HK-2 (cell line): Measurements from ENCODE around the gene SSU72.
"Not testable (repeated sequence)": the region's sequence is repeated elsewhere in the genome, so short reads cannot be mapped to it uniquely, and the experiment has no call there.

Experiments used
- DNase-seq: peaks from one replicate; pipeline ENCODE4 v3.0.0-alpha.2; 2018; ENCODE audit not compliant: unreplicated experiment

Gene SSU72

DNA sequence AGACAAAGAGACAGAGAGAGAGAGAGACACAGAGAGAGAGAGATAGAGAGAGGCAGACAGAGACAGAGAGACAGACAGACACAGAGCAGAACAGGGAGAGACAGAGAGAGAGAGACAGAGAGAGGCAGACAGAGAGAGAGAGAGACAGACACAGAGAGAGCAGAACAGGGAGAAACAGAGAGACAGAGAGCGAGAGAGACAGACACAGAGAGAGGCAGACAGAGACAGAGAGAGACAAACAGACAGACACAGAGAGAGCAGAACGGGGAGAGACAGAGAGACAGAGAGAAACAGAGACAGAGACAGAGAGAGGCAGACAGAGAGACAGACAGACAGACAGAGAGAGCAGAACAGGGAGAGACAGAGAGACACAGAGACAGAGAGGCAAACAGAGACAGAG, 20.7 kb upstream of the SSU72 start:
- not testable (repeated sequence) for DNase-seq

DNA sequence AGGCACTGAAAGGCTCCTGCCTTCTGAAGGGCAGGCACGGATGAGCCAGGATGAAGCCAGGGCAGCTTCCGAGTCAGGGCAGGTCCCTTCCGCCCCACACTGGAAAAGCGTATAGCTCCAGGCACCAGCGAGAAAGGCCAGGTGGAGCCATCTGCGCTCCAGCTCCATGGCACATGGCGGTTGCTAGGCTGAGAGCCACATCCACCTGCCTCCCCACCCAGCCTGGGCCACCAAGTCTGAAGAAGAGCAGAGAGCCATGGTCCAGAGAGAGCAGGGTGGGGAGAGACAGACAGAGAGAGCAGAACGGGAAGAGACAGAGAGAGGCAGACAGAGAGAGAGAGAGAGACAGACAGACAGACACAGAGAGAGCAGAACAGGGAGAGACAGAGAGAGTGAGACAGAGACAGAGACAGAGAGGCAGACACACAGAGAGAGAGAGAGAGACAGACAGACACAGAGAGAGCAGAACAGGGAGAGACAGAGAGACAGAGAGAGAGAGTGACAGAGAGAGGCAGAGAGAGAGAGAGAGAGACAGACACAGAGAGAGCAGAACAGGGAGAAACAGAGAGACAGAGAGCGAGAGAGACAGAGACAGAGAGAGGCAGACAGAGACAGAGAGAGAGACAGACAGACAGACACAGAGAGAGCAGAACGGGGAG, 20.1 kb upstream of the SSU72 start:
- DNase-seq = no peak

DNA sequence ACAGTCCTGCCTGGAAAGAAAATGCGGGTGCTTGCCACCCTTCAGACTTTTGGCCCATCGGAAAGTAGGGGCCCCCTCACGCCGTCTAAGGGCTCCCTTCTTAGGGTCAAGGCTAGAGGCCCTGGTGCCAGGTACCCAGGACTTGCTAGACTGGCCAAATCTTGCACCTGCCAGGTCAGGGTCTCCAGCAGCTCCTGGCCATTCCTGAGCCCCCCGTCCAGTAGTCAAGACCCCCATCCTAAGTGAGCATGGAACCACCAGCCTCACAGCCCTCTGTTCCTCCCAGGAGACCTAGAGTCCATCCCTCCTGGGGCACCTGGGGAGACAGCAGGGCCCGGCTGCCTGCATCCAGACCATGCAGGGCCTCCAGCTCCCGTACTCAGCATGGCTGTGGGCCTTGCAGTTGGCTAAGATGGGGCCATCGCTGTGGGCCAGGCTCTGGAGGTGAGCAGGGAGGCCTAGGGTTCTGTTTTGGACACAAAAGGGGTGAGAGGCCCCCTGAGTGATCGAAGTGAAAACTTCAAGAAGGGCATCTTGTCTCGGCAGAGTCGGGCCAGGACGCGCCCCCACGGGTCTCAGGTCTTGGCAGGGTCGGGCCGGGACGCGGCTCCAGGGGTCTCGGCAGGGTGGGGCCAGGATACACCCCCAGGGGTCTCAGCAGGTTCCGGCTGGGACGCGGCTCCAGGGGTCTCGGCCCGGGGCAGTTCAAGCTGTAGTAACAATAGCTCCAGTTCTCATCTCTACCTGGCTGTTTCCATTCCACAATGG, 19.4 kb upstream of the SSU72 start:
- no peak for DNase-seq

DNA sequence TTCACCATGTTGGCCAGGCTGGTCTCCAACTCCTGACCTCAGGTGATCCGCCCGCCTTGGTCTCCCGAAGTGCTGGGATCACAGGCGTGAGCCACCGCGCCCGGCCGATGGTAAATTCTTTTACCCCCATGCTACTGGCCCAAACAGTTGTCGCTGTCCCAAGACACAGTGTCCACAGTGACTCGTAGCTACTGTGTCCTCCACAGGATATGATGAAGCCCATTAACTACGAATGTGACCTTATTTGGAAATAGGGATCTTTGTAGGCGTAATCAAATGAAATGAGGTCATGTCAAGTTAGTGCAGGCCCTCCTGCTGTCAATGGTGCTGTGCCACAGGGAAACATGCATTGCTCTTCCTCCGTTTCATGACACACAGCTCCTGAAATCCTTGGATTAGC, 16.8 kb upstream of the SSU72 start:
- no peak for DNase-seq

DNA sequence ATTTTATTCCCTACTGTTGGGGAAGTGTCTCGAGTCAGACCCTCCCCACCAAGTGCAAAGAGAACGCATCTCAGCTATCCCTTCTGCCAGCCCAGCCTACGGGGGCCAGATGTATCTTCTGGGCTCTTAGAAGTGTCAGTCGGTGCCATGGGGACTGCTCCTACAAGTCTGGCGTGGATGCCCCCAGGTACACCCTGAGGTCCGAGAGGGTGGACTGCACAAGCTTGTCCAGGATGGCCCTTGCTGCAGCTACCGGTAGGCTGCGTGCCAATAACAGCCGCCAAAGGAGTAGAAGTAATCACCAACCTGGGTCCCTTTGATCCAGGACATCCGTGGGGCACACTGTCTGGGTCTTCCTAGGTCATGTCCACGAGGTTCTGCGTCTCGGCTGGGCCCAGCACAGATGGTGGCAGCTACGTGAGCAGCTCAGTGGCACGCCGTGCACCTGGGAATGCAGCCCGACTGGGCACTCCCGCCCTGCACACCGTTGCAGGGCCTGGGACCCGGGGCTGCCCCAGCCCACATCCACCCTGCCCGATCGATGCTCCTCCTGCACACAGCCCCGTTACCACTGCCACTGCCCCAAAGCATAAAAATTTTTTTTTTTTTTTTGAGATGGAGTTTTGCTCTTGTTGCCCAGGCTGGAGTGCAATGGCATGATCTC, 8.8 kb upstream of the SSU72 start:
- no peak for DNase-seq

DNA sequence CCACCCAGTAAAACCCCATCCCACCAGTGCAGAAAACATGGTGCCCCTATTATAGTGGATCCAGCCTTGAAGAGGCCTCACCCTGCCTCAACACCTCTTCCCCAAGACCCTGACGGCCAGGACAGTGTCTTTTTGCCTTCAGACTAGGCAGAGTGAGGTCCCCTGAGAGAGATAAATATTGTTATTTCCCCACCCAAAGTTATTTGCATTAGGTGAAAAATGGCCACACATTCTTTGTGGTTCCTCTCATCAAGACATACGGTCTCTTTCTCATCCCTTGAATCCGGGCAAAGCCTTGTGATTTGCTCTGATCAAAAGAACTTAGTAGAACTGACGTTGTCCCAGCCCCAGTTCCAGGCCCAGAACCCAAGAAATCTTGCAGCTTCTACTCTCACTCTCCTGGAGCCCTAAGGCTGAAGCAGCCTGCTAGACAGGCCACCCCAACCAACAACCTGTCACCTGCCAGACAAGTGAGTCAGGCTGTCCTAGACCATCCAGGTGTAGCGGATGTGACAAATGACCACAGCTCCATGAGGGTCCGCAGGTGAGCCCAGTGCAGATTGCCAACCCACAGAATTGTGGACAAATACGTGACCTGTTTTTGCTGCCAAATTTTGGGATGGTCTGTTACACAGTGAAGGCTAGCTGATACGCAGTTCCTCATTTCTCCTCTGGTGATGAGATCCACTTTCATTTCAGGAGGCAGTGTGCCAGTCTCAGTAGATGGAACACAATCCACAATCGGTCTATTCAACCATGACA, 8.1 kb upstream of the SSU72 start:
- no peak for DNase-seq

DNA sequence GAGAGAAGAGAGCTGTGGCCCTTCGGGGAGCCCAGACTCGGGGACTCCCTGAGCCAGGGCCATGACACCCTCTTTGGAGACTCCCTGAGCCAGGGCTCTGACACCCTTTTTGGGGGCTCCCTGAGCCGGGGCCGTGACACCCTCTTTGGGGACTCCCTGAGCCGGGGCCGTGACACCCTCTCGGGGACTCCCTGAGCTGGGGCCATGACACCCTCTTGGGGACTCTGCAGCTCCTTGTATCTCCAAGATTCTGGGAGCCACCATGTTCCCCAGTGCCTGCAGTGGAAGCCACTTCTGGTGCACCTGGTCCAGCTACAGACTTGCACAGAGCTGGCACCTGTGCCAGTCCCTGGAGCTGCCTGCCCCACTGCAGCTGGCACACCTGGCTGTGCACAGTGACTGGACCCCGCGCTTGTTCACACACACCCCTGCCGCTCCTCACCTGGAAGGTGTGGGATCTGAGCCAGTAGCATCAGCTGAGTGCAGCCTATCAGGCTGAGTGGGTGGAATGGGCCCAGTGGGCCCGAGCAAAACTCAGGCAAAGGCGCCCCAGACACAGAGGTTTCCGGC, 3.8 kb upstream of the SSU72 start:
- DNase-seq = no peak

DNA sequence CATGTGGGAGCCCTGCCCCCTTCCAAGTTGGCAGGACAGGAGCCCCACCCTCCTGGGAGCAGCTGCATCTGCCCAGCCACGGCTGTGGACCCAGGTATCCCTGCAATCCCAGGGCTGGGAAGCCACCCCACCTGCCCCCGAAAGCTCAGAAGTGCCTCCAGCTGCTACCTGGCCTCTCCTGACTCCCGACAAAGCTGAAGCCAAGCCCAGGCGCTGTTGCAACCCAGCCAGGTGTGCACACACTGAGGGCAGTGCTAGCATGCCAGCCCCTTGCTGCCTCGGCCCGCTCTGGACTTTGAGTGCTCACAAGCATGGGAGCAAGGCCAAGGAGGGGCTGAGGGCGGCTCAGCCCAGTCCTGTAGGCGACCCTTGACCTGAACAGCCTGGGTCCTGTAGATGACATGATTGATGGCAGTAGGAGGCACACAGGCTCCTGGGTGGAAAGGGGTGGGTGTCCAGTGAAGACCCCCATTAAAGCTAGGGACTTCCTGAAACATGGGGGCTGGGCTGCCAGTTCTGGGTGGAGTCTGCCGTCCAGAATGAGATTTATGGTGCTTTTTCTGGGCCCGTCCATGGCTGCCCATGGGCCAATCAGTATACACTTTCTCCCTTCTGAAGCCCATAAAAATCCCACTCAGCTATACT, 2.8 kb upstream of the SSU72 start:
- no peak for DNase-seq

DNA sequence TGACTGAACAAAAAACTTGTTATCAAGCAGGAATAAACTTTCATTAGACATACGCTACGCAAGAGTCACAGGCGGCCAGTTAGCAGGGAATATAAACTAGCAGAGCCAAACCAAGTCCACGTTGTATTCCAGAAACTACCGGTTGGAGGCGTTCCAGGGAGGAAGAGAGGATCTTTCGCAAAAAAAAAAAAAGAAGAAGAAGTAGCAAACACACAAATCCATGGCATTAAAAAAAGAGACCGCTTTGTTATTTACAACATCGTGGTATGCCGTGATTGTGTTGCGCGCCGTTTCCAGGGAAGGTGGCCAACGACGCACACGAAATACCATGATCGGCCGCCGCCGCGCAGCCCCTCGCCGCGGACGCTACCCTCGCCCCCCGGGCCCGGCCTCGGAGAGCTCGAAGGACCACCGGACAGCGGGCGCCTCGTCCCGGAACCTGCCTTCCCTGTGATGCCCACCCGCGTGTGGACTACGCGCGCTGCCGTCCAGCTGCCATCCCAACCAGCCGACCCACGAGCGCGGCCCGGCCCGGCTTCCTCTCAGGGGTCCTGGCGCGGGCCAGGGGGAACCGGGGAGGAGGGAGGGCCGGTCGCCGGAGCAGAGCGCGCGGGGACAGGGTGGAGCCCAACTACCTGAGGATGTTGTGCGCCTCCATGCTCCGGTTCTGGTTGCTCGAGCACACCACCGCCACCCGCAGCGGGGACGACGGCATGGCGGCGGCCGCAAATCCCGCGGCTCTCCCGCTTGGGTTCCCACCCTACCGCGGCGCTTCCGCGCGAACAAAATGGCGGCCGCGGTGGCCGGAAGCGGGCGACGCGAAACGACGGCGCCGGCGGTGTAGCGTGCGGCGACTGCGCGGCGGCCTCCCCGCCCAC, 581 bp downstream of the SSU72 start:
- peak; percentile 70 for DNase-seq

DNA sequence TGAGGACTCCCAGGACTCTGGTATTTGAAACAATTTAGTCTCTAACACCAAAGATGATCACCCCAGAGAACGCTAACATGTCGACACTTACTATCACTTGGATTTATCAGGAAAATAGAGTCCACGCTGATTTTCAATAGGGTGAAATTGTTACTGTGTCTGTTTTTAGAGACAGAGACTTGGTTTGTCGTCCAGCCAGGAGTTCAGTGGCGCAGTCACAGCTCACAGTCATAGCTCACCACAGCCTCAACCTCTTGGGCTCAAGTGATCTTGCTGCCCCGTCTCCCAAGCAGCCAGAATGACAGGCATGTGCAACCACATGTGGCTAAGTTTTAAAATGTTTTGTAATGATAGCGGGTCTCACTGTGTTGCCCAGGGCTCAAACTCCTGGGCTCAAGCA, 5.3 kb downstream of the SSU72 start:
- DNase-seq = no peak

DNA sequence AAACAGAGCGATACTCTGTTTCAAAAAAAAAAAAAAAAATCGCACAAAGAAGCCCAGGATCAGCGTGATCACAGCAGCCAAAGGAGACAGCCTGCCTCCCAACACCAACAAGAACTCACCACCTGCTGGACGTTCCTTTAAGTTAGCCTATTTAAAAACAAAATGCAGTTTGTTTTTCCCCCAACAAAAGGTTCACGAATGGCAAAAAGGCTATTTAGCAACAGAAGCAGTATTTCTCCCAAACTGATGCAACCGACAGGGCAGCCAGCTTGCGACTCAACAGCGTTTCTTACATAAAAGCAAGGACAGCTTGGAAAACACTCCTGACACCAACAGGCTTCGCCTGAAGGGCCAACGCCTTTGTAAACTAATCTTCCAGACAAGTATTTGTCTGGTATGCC, 6.8 kb downstream of the SSU72 start:
- no peak for DNase-seq

DNA sequence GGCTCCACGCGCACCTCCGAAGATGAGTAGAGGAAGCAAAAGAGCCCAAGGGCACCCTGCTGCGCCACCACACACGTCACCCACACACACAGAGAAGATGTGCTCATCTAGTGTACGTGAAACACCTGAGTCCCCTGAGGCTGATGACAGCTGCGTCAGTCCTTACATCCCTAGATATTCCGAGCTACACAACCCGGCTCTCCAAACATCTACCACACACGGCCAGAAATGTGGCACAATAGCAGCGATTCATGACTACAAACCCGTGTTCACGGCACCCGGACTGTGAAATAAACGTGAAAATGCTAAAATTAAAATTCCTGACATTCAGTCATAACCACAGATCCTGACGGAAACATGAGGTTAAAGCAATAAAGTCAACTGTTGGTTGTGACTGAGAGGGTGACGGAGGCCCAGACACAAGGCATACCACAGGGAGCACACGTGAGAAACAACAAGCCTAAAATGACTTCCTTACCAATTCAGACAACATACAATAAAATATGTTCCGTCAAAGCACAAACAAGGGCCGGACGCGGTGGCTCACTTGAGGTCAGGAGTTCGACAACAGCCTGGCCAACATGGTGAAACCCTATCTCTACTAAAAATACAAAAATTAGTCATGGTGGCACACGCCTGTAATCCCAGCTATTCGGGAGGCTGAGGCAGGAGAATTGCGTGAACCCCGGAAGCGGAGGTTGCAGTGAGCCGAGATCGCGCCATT, 7.3 kb downstream of the SSU72 start:
- no peak for DNase-seq

DNA sequence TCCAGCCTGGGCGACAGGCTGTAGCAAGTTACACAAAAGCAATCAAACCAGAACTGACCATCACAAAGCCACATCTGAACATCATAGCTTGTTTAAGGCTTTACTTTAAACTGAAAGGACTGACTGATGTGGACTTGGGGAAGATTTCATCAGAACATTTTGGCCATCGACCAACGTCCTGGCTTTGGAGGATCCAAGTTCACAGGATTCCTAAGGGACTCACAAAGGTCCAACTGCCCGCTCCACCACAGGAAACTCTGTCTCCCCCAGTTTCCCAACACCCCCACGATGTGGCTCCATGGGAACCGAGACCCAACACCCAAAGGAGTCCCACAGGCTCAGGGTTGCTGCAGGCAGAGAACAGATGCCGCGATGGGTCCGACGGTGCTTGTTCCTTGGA, 9.3 kb downstream of the SSU72 start:
- DNase-seq = no peak

DNA sequence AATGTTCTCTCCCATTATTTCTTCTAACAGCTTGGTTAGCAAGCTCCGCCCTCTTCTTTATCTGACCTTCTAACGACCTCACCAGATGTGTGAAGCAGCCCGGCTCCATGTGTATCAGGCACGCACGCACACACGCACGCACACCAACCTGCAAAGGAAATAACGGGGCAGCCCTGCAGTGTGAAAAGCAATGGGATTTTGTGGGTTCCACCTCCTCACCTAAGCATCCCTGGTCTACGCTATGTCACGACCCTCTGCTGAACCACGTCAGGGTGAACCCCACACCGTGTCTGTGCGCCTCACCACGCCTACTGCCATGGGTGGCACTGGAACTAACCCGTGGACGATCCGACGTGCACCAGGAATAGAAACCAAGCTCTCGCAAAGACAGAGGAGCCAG, 10.4 kb downstream of the SSU72 start:
- DNase-seq = no peak

DNA sequence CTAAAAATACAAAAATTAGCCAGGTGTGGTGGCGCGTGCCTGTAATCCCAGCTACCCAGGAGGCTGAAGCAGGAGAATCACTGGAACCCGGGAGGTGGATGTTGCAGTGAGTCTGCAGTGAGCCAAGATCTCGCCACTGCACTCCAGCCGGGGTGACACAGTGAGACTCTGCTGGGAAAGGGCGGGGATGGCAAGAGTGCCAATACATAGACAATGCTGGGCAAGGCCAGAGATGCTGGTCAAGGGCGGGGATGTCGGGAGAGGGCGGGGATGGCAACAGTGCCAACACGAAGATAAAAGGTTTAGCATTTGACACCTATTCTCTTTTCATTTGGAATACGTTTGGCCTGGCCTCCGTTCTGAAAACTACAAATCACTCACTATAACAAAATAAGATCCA, 11.0 kb downstream of the SSU72 start:
- no peak for DNase-seq

DNA sequence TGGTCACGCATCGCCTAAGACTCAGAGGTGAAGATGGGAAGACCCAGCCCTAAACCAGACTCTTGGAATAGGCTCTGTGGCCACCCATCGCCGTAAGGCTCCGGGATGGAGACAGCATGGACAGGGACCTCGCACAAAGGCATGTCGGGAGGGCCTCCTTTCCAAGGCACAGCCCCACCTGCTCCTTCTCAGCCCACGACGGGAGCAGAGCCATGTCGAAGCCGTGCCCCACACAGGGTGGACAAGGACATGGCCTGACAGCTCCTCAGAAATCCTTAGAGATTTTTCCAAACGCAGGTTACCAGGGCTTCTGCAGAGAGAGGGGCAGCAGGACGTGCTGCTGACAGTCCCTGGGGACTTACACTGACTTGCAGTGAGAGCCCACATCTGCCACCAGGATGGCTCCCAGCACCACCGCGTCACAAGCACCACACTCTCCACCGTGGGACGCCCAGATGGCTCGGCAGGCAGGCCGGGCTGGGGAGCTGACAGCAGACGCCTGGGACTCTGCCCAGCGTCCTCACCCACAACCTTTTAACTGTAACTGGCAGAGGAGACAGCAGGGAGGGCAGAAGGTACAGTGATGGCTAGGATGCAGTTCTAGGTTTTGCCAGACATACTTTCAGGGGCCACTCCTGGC, 12.0 kb downstream of the SSU72 start:
- DNase-seq = no peak

DNA sequence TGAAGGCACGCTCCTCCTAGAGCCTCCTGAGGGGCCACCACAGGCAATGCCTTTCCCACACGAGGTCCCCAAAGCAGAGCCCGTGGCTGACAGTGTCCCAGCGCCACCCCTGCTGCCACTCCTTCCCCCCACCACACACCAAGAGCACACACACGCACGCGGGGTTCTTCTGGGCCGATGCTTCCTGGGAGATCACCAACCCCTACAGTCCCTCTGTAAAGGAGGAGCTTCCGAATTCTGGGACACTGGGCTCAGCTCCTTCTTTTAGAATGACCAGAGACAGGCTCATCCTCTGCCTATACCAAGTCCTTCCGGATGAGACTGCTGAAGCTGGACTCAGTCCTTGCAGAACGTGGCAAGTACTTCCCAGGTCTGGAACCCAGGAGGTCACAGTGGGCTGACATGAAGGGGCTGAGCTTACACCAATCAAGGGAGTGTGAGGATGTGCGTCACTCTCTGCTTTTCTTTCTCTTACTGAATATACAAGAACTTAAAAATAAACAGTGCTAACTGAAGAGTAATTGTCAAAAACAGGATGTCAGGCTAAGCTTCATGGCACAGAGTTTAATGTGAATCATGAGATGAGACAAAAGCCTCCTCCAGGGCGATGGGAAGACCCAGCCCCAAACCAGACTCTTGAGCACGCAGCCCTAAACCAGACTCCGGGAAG, 12.7 kb downstream of the SSU72 start:
- no peak for DNase-seq

DNA sequence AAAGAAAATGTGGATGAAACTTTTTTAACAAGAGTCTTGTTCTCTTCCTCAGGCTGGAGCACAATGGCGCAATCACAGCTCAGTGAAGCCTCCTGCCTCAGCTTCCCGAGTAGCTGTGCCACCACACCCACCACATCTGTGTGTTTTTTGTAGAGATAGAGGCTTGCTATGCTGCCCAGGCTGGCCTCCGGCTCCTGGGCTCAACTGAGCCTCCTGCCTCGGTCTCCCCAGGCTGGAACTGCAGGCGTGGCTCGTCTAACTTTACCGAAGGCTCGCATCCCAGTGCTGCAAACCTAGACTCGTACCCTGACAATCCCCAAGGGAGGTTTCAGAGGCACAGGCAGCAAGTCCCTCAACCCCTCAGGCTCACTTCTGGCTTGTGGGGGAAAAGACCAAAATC, 14.5 kb downstream of the SSU72 start:
- no peak for DNase-seq

DNA sequence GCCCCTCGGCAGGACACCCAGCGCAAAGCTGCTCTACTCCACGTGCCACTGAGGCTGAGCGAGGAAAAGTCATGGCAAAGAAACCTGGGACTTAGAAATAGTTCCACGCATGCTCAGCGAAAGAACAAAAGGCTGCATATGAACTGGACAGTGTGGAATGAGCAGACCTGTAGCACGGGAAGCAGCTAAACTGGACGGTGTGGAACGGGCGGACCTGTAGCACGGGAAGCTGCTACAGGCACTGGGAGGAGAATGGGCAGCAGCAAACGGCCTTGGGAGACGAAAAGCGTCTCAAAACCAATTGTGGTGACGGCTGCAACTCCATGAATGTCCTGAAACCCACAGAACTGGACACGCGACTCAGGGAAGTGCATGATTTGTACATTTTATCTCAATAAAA, 15.6 kb downstream of the SSU72 start:
- DNase-seq = no peak
